ENCODE results near the gene TANGO6.

DNA sequence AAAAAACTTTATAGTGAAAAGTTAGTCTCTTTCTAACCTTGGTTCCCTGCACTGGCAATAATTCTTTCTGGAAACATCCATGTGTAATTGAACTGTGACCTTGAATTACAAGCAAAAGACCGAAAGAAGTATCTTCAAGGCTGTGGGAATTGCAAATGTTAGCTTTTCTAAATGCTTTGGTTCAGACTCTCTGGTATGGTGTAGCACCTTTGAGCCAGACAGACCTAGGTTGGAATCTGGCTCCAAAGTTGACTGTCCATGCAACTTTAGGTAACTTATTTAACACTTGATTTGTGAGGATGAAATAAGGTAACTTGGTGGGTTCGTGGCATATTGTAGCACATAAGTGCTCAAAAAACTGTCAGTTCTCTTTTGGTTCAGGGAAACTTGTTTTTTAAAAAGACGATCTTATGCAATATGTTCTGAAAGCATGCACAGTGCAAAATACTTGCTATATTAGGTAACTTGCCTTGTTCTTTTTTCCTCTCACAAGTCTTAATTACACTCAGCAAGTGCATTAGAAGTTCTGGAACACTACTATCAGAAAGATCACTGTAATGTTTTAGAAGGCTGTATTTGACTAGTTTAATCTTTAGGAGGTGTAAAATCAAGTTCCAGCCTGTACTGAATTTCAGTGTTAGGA, 46.3 kb downstream of the TANGO6 start:
- TF ChIP-seq POLR2A (IDR thresholded peaks at IDR 0.05) (no peak), EP300 (IDR thresholded peaks at IDR 0.05) (no peak), POLR2AphosphoS5 (IDR thresholded peaks at IDR 0.05) (no peak)
- TF ChIP-seq, protein P1, sequence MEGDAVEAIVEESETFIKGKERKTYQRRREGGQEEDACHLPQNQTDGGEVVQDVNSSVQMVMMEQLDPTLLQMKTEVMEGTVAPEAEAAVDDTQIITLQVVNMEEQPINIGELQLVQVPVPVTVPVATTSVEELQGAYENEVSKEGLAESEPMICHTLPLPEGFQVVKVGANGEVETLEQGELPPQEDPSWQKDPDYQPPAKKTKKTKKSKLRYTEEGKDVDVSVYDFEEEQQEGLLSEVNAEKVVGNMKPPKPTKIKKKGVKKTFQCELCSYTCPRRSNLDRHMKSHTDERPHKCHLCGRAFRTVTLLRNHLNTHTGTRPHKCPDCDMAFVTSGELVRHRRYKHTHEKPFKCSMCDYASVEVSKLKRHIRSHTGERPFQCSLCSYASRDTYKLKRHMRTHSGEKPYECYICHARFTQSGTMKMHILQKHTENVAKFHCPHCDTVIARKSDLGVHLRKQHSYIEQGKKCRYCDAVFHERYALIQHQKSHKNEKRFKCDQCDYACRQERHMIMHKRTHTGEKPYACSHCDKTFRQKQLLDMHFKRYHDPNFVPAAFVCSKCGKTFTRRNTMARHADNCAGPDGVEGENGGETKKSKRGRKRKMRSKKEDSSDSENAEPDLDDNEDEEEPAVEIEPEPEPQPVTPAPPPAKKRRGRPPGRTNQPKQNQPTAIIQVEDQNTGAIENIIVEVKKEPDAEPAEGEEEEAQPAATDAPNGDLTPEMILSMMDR (IDR thresholded peaks at IDR 0.05) = no peak

Measured in upper lobe of left lung (tissue), 4 donors.